ENCODE results near the gene RBMS3.
"Not testable (repeated sequence)": the region's sequence is repeated elsewhere in the genome, so short reads cannot be mapped to it uniquely, and the experiment has no call there.

The RBMS3 gene

GRCh38 chr3:29280404-29281093 is at the start of gene RBMS3:
TSS of gene RBMS3 (plus strand) at chr3:29281071.
- DNase-seq, result peak; percentile 7

GRCh38 chr3:29233126-29233525 is 47.7 kb upstream of the RBMS3 start:
- DNase-seq, result not testable (repeated sequence)

- no peak for DNase-seq
Observed at GRCh38 chr3:29236146-29236840, 44.6 kb upstream of the RBMS3 start.

GRCh38 chr3:29239376-29239775 is 41.5 kb upstream of the RBMS3 start:
- DNase-seq, result no peak

GRCh38 chr3:29240248-29240647 is 40.6 kb upstream of the RBMS3 start:
- no peak for DNase-seq

- DNase-seq, result no peak
Observed at GRCh38 chr3:29240887-29241286, 40.0 kb upstream of the RBMS3 start.

- no peak for DNase-seq
Observed at GRCh38 chr3:29241855-29242254, 39.0 kb upstream of the RBMS3 start.

GRCh38 chr3:29242296-29242695 is 38.6 kb upstream of the RBMS3 start:
- no peak for DNase-seq

- DNase-seq, result no peak
Observed at GRCh38 chr3:29245441-29245840, 35.4 kb upstream of the RBMS3 start.

- no peak for DNase-seq
Observed at GRCh38 chr3:29247088-29247745, 33.7 kb upstream of the RBMS3 start.

- DNase-seq, result no peak
Observed at GRCh38 chr3:29249829-29250345, 31.0 kb upstream of the RBMS3 start.

GRCh38 chr3:29255854-29256696 is 24.8 kb upstream of the RBMS3 start:
- DNase-seq, result no peak

GRCh38 chr3:29258161-29258560 is 22.7 kb upstream of the RBMS3 start:
- no peak for DNase-seq

GRCh38 chr3:29261119-29261518 is 19.8 kb upstream of the RBMS3 start:
- no peak for DNase-seq

- DNase-seq, result no peak
Observed at GRCh38 chr3:29263476-29263875, 17.4 kb upstream of the RBMS3 start.

GRCh38 chr3:29265509-29266072 is 15.3 kb upstream of the RBMS3 start:
- no peak for DNase-seq

GRCh38 chr3:29267226-29267625 is 13.6 kb upstream of the RBMS3 start:
- DNase-seq, result no peak

- no peak for DNase-seq
Observed at GRCh38 chr3:29268651-29269050, 12.2 kb upstream of the RBMS3 start.

- no peak for DNase-seq
Observed at GRCh38 chr3:29270752-29271151, 10.1 kb upstream of the RBMS3 start.

GRCh38 chr3:29271475-29271874 is 9.4 kb upstream of the RBMS3 start:
- no peak for DNase-seq

- no peak for DNase-seq
Observed at GRCh38 chr3:29274667-29275066, 6.2 kb upstream of the RBMS3 start.

GRCh38 chr3:29275309-29275708 is 5.6 kb upstream of the RBMS3 start:
- no peak for DNase-seq

- DNase-seq, result no peak
Observed at GRCh38 chr3:29277249-29277648, 3.6 kb upstream of the RBMS3 start.
